H9 (cell line): ENCODE measurements around the gene FBXO31. TPM values are rescaled to one million over a fixed set of nuclear protein-coding genes. Genes with fewer than 3 reads are reported as not detected.

ENCODE experiments used
- DNase-seq: peaks from one replicate; pipeline ENCODE4 v3.0.0-alpha.2; 2017
- H2AFZ ChIP-seq: one replicate; pipeline ENCODE4 v1.6.1; 2013; ENCODE audit warnings: mild to moderate bottlenecking, low read length, control low read depth, moderate library complexity
- H2AK5ac ChIP-seq: 2 replicates; pipeline ENCODE4 v1.6.1; 2013; ENCODE audit warnings: low read length, control low read depth, mixed read lengths; ENCODE audit not compliant: insufficient read length
- H2BK120ac ChIP-seq: one replicate; pipeline ENCODE4 v1.6.1; 2013; ENCODE audit warnings: low read depth, mild to moderate bottlenecking, low read length, control low read depth, inconsistent platforms; ENCODE audit not compliant: poor library complexity, severe bottlenecking
- H2BK12ac ChIP-seq: 2 replicates; pipeline ENCODE4 v1.6.1; 2013; ENCODE audit warnings: low read length, control low read depth, mixed read lengths, low read depth; ENCODE audit not compliant: insufficient read length
- H2BK15ac ChIP-seq: 2 replicates; pipeline ENCODE4 v1.6.1; 2013; ENCODE audit warnings: low read depth, low read length, control low read depth
- H2BK20ac ChIP-seq: one replicate; pipeline ENCODE4 v1.6.1; 2013; ENCODE audit warnings: low read depth, mild to moderate bottlenecking, low read length, control low read depth, inconsistent platforms; ENCODE audit not compliant: poor library complexity, severe bottlenecking
- H2BK5ac ChIP-seq: 2 replicates; pipeline ENCODE4 v1.6.1; 2013; ENCODE audit warnings: low read length, control low read depth, mixed read lengths; ENCODE audit not compliant: insufficient read length
- H3K14ac ChIP-seq: 2 replicates; pipeline ENCODE4 v1.6.1; 2013; ENCODE audit warnings: low read length, control low read depth; ENCODE audit not compliant: insufficient read depth
- H3K18ac ChIP-seq: 2 replicates; pipeline ENCODE4 v1.6.1; 2013; ENCODE audit warnings: low read depth, mild to moderate bottlenecking, mixed read lengths, low read length, control low read depth; ENCODE audit not compliant: insufficient read length
- H3K23ac ChIP-seq: 2 replicates; pipeline ENCODE4 v1.6.1; 2013; ENCODE audit warnings: low read length, control low read depth, mixed read lengths, low read depth; ENCODE audit not compliant: insufficient read length
- H3K23me2 ChIP-seq: 2 replicates; pipeline ENCODE4 v1.6.1; 2013; ENCODE audit warnings: low read depth, mild to moderate bottlenecking, mixed read lengths, low read length, control low read depth; ENCODE audit not compliant: insufficient read length, poor library complexity, severe bottlenecking
- H3K27ac ChIP-seq: 2 replicates; pipeline ENCODE4 v1.5.1; 2013; ENCODE audit warnings: low read length, control low read depth, mixed read lengths, low read depth; ENCODE audit not compliant: insufficient read length
- H3K27me3 ChIP-seq: 2 replicates; pipeline ENCODE4 v1.6.1; 2013; ENCODE audit warnings: low read length, control low read depth, inconsistent platforms; ENCODE audit not compliant: insufficient read depth
- H3K4ac ChIP-seq: 2 replicates; pipeline ENCODE4 v1.6.1; 2013; ENCODE audit warnings: low read depth, mild to moderate bottlenecking, control low read depth, inconsistent platforms, low read length, moderate library complexity
- H3K4me1 ChIP-seq: 2 replicates; pipeline ENCODE4 v1.6.1; 2013; ENCODE audit warnings: low read length, control low read depth, inconsistent platforms; ENCODE audit not compliant: insufficient read depth
- H3K4me2 ChIP-seq: 2 replicates; pipeline ENCODE4 v1.6.1; 2013; ENCODE audit warnings: low read length, control low read depth, mixed read lengths; ENCODE audit not compliant: insufficient read length, insufficient read depth
- H3K56ac ChIP-seq: 2 replicates; pipeline ENCODE4 v1.6.1; 2013; ENCODE audit warnings: low read depth, mild to moderate bottlenecking, mixed read lengths, low read length, control low read depth; ENCODE audit not compliant: insufficient read length
- H3K79me1 ChIP-seq: 2 replicates; pipeline ENCODE4 v1.6.1; 2013; ENCODE audit warnings: low read depth, mild to moderate bottlenecking, moderate library complexity, low read length, control low read depth, inconsistent platforms; ENCODE audit not compliant: insufficient read depth, poor library complexity, severe bottlenecking
- H3K79me2 ChIP-seq: 2 replicates; pipeline ENCODE4 v1.6.1; 2013; ENCODE audit warnings: low read length, control low read depth, inconsistent platforms; ENCODE audit not compliant: insufficient read depth
- H3K9ac ChIP-seq: 2 replicates; pipeline ENCODE4 v1.6.1; 2013; ENCODE audit warnings: low read length, control low read depth, mixed read lengths; ENCODE audit not compliant: insufficient read length; ENCODE audit errors: extremely low read depth
- H3K9me3 ChIP-seq: one replicate; pipeline ENCODE4 v1.6.1; 2013; ENCODE audit warnings: low read depth, low read length, inconsistent platforms; ENCODE audit not compliant: control insufficient read depth
- H3T11ph ChIP-seq: one replicate; pipeline ENCODE4 v1.6.1; 2013; ENCODE audit warnings: mild to moderate bottlenecking, low read length, control low read depth, inconsistent platforms
- H4K20me1 ChIP-seq: one replicate; pipeline ENCODE4 v1.6.1; 2013; ENCODE audit not compliant: control insufficient read depth, insufficient read length, insufficient read depth
- H4K5ac ChIP-seq: 2 replicates; pipeline ENCODE4 v1.6.1; 2013; ENCODE audit warnings: low read depth, mild to moderate bottlenecking, mixed read lengths, low read length, control low read depth; ENCODE audit not compliant: insufficient read length
- H4K8ac ChIP-seq: replicated peaks from 2 replicates; pipeline ENCODE4 v1.6.1; 2013; ENCODE audit warnings: low read length, control low read depth, mixed read lengths, low read depth; ENCODE audit not compliant: insufficient read length
- H4K91ac ChIP-seq: 2 replicates; pipeline ENCODE4 v1.6.1; 2013; ENCODE audit warnings: low read depth, mild to moderate bottlenecking, moderate library complexity, mixed read lengths, low read length, control low read depth; ENCODE audit not compliant: insufficient read length
- H3K27ac Mint-ChIP-seq, 3 experiments: 2 replicates in 2 of 3; 3 replicates in 1 of 3; pipeline ENCODE4 v1.8.0; 2020 to 2021; ENCODE audit warnings: mixed read lengths in 3 of 3, mild to moderate bottlenecking in 1 of 3, moderate library complexity in 1 of 3
- H3K27me3 Mint-ChIP-seq: 2 replicates; pipeline ENCODE4 v1.8.0; 2021; ENCODE audit warnings: low read depth, mild to moderate bottlenecking, moderate library complexity, mixed read lengths
- H3K36me3 Mint-ChIP-seq, 3 experiments: 2 replicates in 2 of 3; 3 replicates in 1 of 3; pipeline ENCODE4 v1.8.0; 2020 to 2021; ENCODE audit warnings: low read depth in 3 of 3, mixed read lengths in 3 of 3; ENCODE audit not compliant: insufficient read depth in 1 of 3
- H3K4me1 Mint-ChIP-seq, 2 experiments: 2 replicates each; pipeline ENCODE4 v1.8.0; 2020; ENCODE audit warnings: mixed read lengths in 2 of 2
- H3K4me3 Mint-ChIP-seq, 2 experiments: 2 replicates in 1 of 2; 3 replicates in 1 of 2; pipeline ENCODE4 v1.8.0; 2020 to 2021; ENCODE audit warnings: mild to moderate bottlenecking in 2 of 2, mixed read lengths in 2 of 2, moderate library complexity in 1 of 2
- H3K9me3 Mint-ChIP-seq, 2 experiments: 2 replicates in 1 of 2; 3 replicates in 1 of 2; pipeline ENCODE4 v1.8.0; 2020; ENCODE audit warnings: mild to moderate bottlenecking in 2 of 2, mixed read lengths in 2 of 2, moderate library complexity in 1 of 2
- WGBS: extraction: QIAGEN DNeasy Blood & Tissue Kit; methylation state at CpG from one replicate; pipeline ENCODE4 v1.1.7; 2013; ENCODE audit warnings: missing lambda C conversion rate, low lambda C conversion rate, mixed read lengths; ENCODE audit not compliant: insufficient read length; ENCODE audit errors: extremely low coverage; 5-methylcytosine and 5-hydroxymethylcytosine counted together
- total RNA-seq: library from RNA; stranded (reverse); gene quantifications from 2 replicates; pipeline ENCODE4 v1.2.1, GENCODE V29; 2021
- TF ChIP-seq, protein P1 (sequence below): fragments of 200-600 bp; sonication (generic); conservative IDR thresholded peaks from 3 replicates; pipeline ENCODE4 v1.8.0; 2021; ENCODE audit warnings: antibody characterized with exemption, mild to moderate bottlenecking

FBXO31 gene
- total RNA-seq, 1 experiment from 2014 or later: 24.2 TPM

DNA sequence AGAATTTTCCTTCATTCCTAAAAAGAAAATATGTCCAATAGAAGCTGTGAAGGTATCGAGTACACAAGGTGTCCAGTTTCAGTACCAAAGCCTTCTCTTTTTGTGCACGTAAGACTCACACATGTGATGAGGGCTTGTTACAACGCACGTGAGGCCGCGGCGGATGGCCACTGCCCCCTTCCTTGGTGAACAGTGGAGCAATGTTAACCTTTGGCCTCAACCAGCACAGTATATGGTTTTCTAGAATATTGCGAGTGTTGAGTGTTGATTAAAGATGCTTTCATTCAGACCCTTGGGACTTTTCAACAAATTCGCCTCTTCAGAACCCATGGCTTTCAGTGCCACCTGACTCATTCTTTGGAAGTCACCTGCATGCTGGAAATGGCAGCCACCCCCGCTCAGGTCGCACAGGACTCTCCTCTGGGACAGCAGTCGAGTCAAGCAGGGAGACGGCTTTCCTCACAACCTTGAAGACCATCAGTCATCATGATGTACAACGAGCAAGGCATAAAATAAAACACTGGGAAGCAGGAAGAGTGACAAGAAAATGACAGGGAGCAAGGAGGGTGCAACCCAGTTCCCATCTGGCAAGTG, 23.0 kb upstream of the FBXO31 start:
- no peak overlapping the region for H2BK15ac ChIP-seq
- Mint-ChIP-seq H3K27ac (peak overlapping the region in 2 of 3 experiments; percentile 20 to 48; a peak in 1 of 7 replicates), H3K9me3 (no peaks in the 10 kb centered on the region), H3K27me3 (no peaks in the 10 kb centered on the region), H3K36me3 (peaks cover 17 to 75% (median 58%) of the 10 kb centered on the region in 3 experiments; a peak in 6 of 7 replicates), H3K4me3 (no peak overlapping the region), H3K4me1 (no peaks in the 10 kb centered on the region; a peak in 1 of 4 replicates)
- WGBS: no CpG with 5 or more reads among the region's 14 CpGs
- H3K27me3 ChIP-seq: no peaks in the 10 kb centered on the region
- no peak overlapping the region for H2BK12ac ChIP-seq
- no peak overlapping the region for H3K4ac ChIP-seq
- H2BK20ac ChIP-seq: no peak overlapping the region
- no peak overlapping the region for H2AFZ ChIP-seq
- H3K14ac ChIP-seq: no peak overlapping the region
- no peak overlapping the region for H2AK5ac ChIP-seq
- H3K4me1 ChIP-seq: no peaks in the 10 kb centered on the region
- no peak overlapping the region for H3K56ac ChIP-seq
- TF ChIP-seq, protein P1, sequence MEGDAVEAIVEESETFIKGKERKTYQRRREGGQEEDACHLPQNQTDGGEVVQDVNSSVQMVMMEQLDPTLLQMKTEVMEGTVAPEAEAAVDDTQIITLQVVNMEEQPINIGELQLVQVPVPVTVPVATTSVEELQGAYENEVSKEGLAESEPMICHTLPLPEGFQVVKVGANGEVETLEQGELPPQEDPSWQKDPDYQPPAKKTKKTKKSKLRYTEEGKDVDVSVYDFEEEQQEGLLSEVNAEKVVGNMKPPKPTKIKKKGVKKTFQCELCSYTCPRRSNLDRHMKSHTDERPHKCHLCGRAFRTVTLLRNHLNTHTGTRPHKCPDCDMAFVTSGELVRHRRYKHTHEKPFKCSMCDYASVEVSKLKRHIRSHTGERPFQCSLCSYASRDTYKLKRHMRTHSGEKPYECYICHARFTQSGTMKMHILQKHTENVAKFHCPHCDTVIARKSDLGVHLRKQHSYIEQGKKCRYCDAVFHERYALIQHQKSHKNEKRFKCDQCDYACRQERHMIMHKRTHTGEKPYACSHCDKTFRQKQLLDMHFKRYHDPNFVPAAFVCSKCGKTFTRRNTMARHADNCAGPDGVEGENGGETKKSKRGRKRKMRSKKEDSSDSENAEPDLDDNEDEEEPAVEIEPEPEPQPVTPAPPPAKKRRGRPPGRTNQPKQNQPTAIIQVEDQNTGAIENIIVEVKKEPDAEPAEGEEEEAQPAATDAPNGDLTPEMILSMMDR: no peak
- H3K9me3 ChIP-seq: no peaks in the 10 kb centered on the region
- H3K23me2 ChIP-seq: no peaks in the 10 kb centered on the region
- no peak overlapping the region for H3K27ac ChIP-seq
- no peak overlapping the region for H3T11ph ChIP-seq
- H3K79me1 ChIP-seq: no peaks in the 10 kb centered on the region
- H4K8ac ChIP-seq: no peak overlapping the region
- no peaks in the 10 kb centered on the region for H4K20me1 ChIP-seq
- H3K9ac ChIP-seq: no peak overlapping the region
- no peak overlapping the region for H4K91ac ChIP-seq
- H2BK120ac ChIP-seq: no peak overlapping the region
- H3K79me2 ChIP-seq: no peaks in the 10 kb centered on the region
- H4K5ac ChIP-seq: no peak overlapping the region
- H3K4me2 ChIP-seq: no peak overlapping the region
- H2BK5ac ChIP-seq: no peak overlapping the region
- H3K23ac ChIP-seq: no peak overlapping the region
- no peak overlapping the region for H3K18ac ChIP-seq
- DNase-seq: no peak
